Right atrium auricular region (tissue), 2 donors: Measurements from ENCODE around the gene SLX4IP. TPM values are rescaled to one million over a fixed set of nuclear protein-coding genes. Genes with fewer than 3 reads are reported as not detected.

Experiments used
- DNase-seq: peaks from one replicate; pipeline ENCODE4 v3.0.0-alpha.2; 2019; ENCODE audit warnings: low spot score
- H3K27ac ChIP-seq, 2 donors: fragments of 200-600 bp; sonication (generic); 1 replicate in 1 of 2; 2 replicates in 1 of 2; pipeline ENCODE4 v1.5.1; 2016 to 2019
- H3K27me3 ChIP-seq, 2 donors: fragments of 200-600 bp; sonication (generic); one replicate each; pipeline versions ENCODE4 v1.5.1 to v1.6.0; 2017 to 2019
- H3K36me3 ChIP-seq: fragments of 200-600 bp; sonication (generic); one replicate; pipeline ENCODE4 v1.5.1; 2016
- H3K4me1 ChIP-seq, 2 donors: fragments of 200-600 bp; sonication (generic); one replicate each; pipeline versions ENCODE4 v1.5.1 to v1.6.0; 2017 to 2019
- H3K4me3 ChIP-seq, 2 donors: fragments of 200-600 bp; sonication (generic); 1 replicate in 1 of 2; 2 replicates in 1 of 2; pipeline ENCODE4 v1.5.1; 2017 to 2019; ENCODE audit warnings: mild to moderate bottlenecking in 1 of 2, moderate library complexity in 1 of 2
- H3K9me3 ChIP-seq, 2 donors: fragments of 200-600 bp; sonication (generic); one replicate each; pipeline ENCODE4 v1.5.1; 2019
- CTCF ChIP-seq, 2 donors: fragments of 200-600 bp; sonication (generic); IDR thresholded peaks; one replicate each; pipeline ENCODE4 v1.5.1; 2019; ENCODE audit warnings: antibody characterized with exemption in 2 of 2
- total RNA-seq, 2 donors: library from RNA; depleted of rRNA; stranded (reverse); fragments of >200 nt; gene quantifications; one replicate each; pipeline ENCODE4 v1.1.0, GENCODE V29; 2016

SLX4IP gene
- total RNA-seq, 2 donors from 2014 or later = 1.1 to 2.0 TPM

DNA sequence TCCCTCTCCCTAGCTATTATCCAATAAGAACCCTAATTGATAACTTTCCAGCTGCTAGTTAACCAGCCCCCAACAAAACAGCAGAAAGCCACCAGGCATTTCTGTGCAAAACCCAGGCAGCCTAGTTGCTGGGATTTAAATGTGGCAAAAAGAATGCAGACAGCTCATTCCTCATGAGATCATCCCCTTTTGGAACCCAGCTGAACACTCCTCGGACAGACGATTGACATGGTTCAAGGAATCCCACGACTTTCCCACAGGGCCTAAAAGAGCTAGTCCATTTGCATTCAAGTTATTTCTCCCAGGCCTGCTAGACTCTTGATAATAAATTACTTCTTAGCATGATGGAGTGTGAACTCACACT lies 214.7 kb downstream of the SLX4IP start:
- H3K4me1 ChIP-seq = peaks cover 0 to 52% of the 10 kb centered on the region in 2 donors
- no peak for DNase-seq
- no peaks in the 10 kb centered on the region for H3K27me3 ChIP-seq
- H3K27ac ChIP-seq = peak overlapping the region; percentile 47 to 72
- H3K36me3 ChIP-seq = peaks cover 83% of the 10 kb centered on the region
- TF ChIP-seq CTCF (IDR thresholded peaks at IDR 0.05) = no peak
- H3K9me3 ChIP-seq = no peaks in the 10 kb centered on the region
- H3K4me3 ChIP-seq = no peak overlapping the region

- Histone ChIP-seq H3K4me3 (no peak overlapping the region), H3K36me3 (peaks cover 77% of the 10 kb centered on the region)
- no peak for DNase-seq
Observed at GRCh38 chr20:10651227-10651990, 216.3 kb downstream of the SLX4IP start.

GRCh38 chr20:10652185-10652584 lies 217.1 kb downstream of the SLX4IP start:
- Histone ChIP-seq H3K9me3 (no peaks in the 10 kb centered on the region), H3K36me3 (peaks cover 70% of the 10 kb centered on the region), H3K4me3 (no peak overlapping the region), H3K27me3 (no peaks in the 10 kb centered on the region), H3K4me1 (peaks cover 0 to 65% of the 10 kb centered on the region in 2 donors), H3K27ac (peak overlapping the region; percentile 57 to 72)
- no peak for TF ChIP-seq CTCF (IDR thresholded peaks at IDR 0.05)
- no peak for DNase-seq

More at GRCh38 chr20:10651227-10651990, 216.3 kb downstream of the SLX4IP start:
- Histone ChIP-seq H3K27ac (peak overlapping the region; percentile 47 to 72), H3K4me1 (peaks cover 0 to 64% of the 10 kb centered on the region in 2 donors), H3K9me3 (no peaks in the 10 kb centered on the region), H3K27me3 (no peaks in the 10 kb centered on the region)
- no peak for TF ChIP-seq CTCF (IDR thresholded peaks at IDR 0.05)

DNA sequence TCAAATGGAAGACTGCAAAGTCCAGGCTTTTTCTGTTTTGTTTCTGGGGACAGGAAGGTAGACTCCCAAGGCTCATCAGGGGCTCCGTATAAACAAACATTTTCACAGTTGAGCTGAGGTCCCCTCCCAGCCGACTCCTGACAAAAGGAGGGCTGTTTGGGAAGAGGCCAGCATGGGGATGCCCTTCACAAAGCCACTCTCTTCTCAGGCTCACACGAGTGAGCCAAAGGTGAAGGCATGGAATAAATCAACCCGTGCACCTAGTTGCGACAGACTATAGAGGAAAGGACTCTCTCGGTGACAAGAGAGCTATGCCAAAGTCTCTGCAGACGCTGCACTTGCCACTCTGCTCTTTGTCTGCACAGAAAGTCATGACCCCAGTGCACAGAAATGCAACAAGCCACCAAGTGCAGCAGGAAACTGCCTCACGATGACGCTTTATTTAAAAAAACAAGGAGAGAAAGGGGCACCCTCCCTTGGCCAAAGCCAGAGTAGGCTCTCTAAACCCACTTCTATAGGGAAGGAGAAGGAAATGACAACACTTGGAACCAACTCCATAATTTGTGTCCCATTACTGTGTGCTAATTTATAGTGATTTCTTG lies 217.7 kb downstream of the SLX4IP start:
- H3K36me3 ChIP-seq = peaks cover 69% of the 10 kb centered on the region
- H3K4me3 ChIP-seq = no peak overlapping the region
- TF ChIP-seq CTCF (IDR thresholded peaks at IDR 0.05) = no peak
- H3K4me1 ChIP-seq = peaks cover 0 to 67% of the 10 kb centered on the region in 2 donors
- peak overlapping the region; percentile 57 to 72 for H3K27ac ChIP-seq
- no peaks in the 10 kb centered on the region for H3K9me3 ChIP-seq
- no peak for DNase-seq
- H3K27me3 ChIP-seq = no peaks in the 10 kb centered on the region

- Histone ChIP-seq H3K4me3 (peak overlapping the region in 1 of 2 donors; percentile 20), H3K9me3 (no peaks in the 10 kb centered on the region), H3K4me1 (peaks cover 0 to 77% of the 10 kb centered on the region in 2 donors), H3K27ac (peak overlapping the region; percentile 57 to 72), H3K36me3 (peaks cover 67% of the 10 kb centered on the region), H3K27me3 (no peaks in the 10 kb centered on the region)
- no peak for DNase-seq
- TF ChIP-seq CTCF (IDR thresholded peaks at IDR 0.05) = no peak
Observed at GRCh38 chr20:10653599-10654249, 218.6 kb downstream of the SLX4IP start.
